HEK293T (cell line): ENCODE data around the gene ZNFX1.

Experiments used
- ARNT ChIP-seq: fragments of 450-650 bp; IDR thresholded peaks from 2 replicates; pipeline ENCODE4 v1.6.1; 2017; ENCODE audit warnings: mild to moderate bottlenecking
- BHLHE40 ChIP-seq: fragments of 450-650 bp; IDR thresholded peaks from 2 replicates; pipeline ENCODE4 v1.6.1; 2016; ENCODE audit warnings: mild to moderate bottlenecking, moderate library complexity, borderline replicate concordance
- CTBP1 ChIP-seq: fragments of 450-650 bp; IDR thresholded peaks from 2 replicates; pipeline ENCODE4 v1.6.1; 2016; ENCODE audit warnings: borderline replicate concordance
- ELF4 ChIP-seq: fragments of 450-650 bp; IDR thresholded peaks from 2 replicates; pipeline ENCODE4 v1.6.1; 2017; ENCODE audit warnings: antibody characterized with exemption
- FOXA1 ChIP-seq: fragments of 450-650 bp; IDR thresholded peaks from 2 replicates; pipeline ENCODE4 v1.6.1; 2016; ENCODE audit warnings: mild to moderate bottlenecking
- FOXK2 ChIP-seq: fragments of 450-650 bp; IDR thresholded peaks from 2 replicates; pipeline ENCODE4 v1.6.1; 2016; ENCODE audit warnings: mild to moderate bottlenecking
- FOXM1 ChIP-seq: fragments of 450-650 bp; IDR thresholded peaks from 2 replicates; pipeline ENCODE4 v1.6.1; 2017; ENCODE audit warnings: mild to moderate bottlenecking, borderline replicate concordance
- NFRKB ChIP-seq: fragments of 450-650 bp; IDR thresholded peaks from 2 replicates; pipeline ENCODE4 v1.6.1; 2016; ENCODE audit warnings: mild to moderate bottlenecking, moderate library complexity
- SP1 ChIP-seq: fragments of 450-650 bp; IDR thresholded peaks from 2 replicates; pipeline ENCODE4 v1.6.1; 2017
- SUZ12 ChIP-seq: fragments of 450-650 bp; IDR thresholded peaks from 2 replicates; pipeline ENCODE4 v1.6.1; 2016; ENCODE audit warnings: mild to moderate bottlenecking
- TARDBP ChIP-seq: fragments of 450-650 bp; IDR thresholded peaks from 2 replicates; pipeline ENCODE4 v1.6.1; 2016
- TF ChIP-seq, protein P1 (sequence below): fragments of 450-650 bp; IDR thresholded peaks from 2 replicates; pipeline ENCODE4 v1.6.1; 2016

DNA sequence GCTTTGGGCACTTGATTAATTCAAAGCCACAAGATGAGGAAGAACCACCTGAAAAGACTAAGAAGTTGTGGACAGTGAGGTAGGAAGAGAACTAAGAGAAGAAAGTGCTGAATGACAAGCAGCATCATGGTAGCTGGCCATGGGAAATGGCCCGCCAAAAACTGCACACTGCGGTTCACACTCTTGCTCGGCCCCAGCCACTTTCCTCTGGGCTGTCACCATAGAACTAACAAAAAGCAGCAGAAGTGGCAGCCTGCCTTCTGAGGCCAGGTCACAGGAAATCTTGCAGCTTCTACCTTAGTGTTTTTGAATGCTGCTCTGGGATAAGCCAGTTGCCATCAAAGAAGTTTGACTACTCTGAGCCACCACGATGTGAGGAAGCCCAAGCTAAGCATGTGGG, 34.8 kb upstream of the ZNFX1 start:
- TF ChIP-seq FOXA1 (no peak), FOXM1 (no peak), TARDBP (no peak), BHLHE40 (no peak), FOXK2 (no peak), CTBP1 (no peak), ARNT (no peak), SP1 (no peak), SUZ12 (no peak), ELF4 (no peak), NFRKB (no peak)
- TF ChIP-seq, protein P1, sequence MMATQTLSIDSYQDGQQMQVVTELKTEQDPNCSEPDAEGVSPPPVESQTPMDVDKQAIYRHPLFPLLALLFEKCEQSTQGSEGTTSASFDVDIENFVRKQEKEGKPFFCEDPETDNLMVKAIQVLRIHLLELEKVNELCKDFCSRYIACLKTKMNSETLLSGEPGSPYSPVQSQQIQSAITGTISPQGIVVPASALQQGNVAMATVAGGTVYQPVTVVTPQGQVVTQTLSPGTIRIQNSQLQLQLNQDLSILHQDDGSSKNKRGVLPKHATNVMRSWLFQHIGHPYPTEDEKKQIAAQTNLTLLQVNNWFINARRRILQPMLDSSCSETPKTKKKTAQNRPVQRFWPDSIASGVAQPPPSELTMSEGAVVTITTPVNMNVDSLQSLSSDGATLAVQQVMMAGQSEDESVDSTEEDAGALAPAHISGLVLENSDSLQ = no peak
